GM23338 (cell line): ENCODE data around the gene PMP22. TPM values are rescaled to one million over a fixed set of nuclear protein-coding genes. Genes with fewer than 3 reads are reported as not detected.

Experiments
- ATAC-seq: fragments of 200-7000 bp; cut with Tn5 transposase; 3 replicates; pipeline ENCODE4 v1.9.1; 2020
- DNase-seq: peaks from one replicate; pipeline ENCODE4 v3.0.0-alpha.2; 2015; ENCODE audit warnings: low spot score
- H2AFZ ChIP-seq: fragments of 200-600 bp; sonication (generic); 2 replicates; pipeline ENCODE4 v1.8.0; 2016; ENCODE audit warnings: antibody characterized with exemption, mild to moderate bottlenecking, moderate library complexity
- H3F3A ChIP-seq: fragments of 200-600 bp; sonication (generic); replicated peaks from 2 replicates; pipeline ENCODE4 v1.8.0; 2017; ENCODE audit warnings: antibody characterized with exemption, mixed run types, low read depth
- H3K27ac ChIP-seq: fragments of 200-600 bp; sonication (generic); 2 replicates; pipeline ENCODE4 v1.6.1; 2016; ENCODE audit warnings: low read depth
- H3K27me3 ChIP-seq: fragments of 200-600 bp; sonication (generic); 2 replicates; pipeline ENCODE4 v1.8.0; 2016; ENCODE audit warnings: mild to moderate bottlenecking, mixed run types, moderate library complexity; ENCODE audit not compliant: insufficient read depth
- H3K36me3 ChIP-seq: fragments of 200-600 bp; sonication (generic); 2 replicates; pipeline ENCODE4 v1.8.0; 2016; ENCODE audit warnings: mild to moderate bottlenecking; ENCODE audit not compliant: insufficient read depth
- H3K4me1 ChIP-seq: fragments of 200-600 bp; sonication (generic); 2 replicates; pipeline ENCODE4 v1.8.0; 2016; ENCODE audit warnings: mild to moderate bottlenecking, moderate library complexity; ENCODE audit not compliant: insufficient read depth
- H3K4me2 ChIP-seq: fragments of 200-600 bp; sonication (generic); 2 replicates; pipeline ENCODE4 v1.7.1; 2017; ENCODE audit warnings: mixed run types
- H3K4me3 ChIP-seq: fragments of 200-600 bp; sonication (generic); 2 replicates; pipeline ENCODE4 v1.6.1; 2016; ENCODE audit warnings: mixed run types
- H3K79me2 ChIP-seq: fragments of 200-600 bp; sonication (generic); replicated peaks from 2 replicates; pipeline ENCODE4 v1.8.0; 2017; ENCODE audit warnings: mild to moderate bottlenecking; ENCODE audit not compliant: insufficient read depth
- H3K9me2 ChIP-seq: fragments of 200-600 bp; sonication (generic); 2 replicates; pipeline ENCODE4 v1.8.0; 2017; ENCODE audit not compliant: insufficient read depth
- H4K20me1 ChIP-seq: fragments of 200-600 bp; sonication (generic); replicated peaks from 2 replicates; pipeline ENCODE4 v1.8.0; 2017; ENCODE audit warnings: mild to moderate bottlenecking; ENCODE audit not compliant: insufficient read depth
- H3K27ac Mint-ChIP-seq: 2 replicates; pipeline ENCODE4 v1.8.0; 2020; ENCODE audit warnings: inconsistent platforms, mild to moderate bottlenecking, moderate library complexity, mixed read lengths
- H3K27me3 Mint-ChIP-seq: 3 replicates; pipeline ENCODE4 v1.8.0; 2022; ENCODE audit warnings: low read depth, mild to moderate bottlenecking, moderate library complexity, mixed read lengths, inconsistent platforms; ENCODE audit not compliant: insufficient read depth, poor library complexity
- H3K36me3 Mint-ChIP-seq: 3 replicates; pipeline ENCODE4 v1.8.0; 2021; ENCODE audit warnings: low read depth, mild to moderate bottlenecking, inconsistent platforms, moderate library complexity, mixed read lengths
- H3K4me1 Mint-ChIP-seq: 3 replicates; pipeline ENCODE4 v1.8.0; 2020; ENCODE audit warnings: mild to moderate bottlenecking, inconsistent platforms, mixed read lengths
- H3K4me3 Mint-ChIP-seq: 3 replicates; pipeline ENCODE4 v1.8.0; 2021; ENCODE audit warnings: moderate library complexity, mild to moderate bottlenecking, inconsistent platforms, mixed read lengths
- H3K9me3 Mint-ChIP-seq: 3 replicates; pipeline ENCODE4 v1.8.0; 2020; ENCODE audit warnings: moderate library complexity, mild to moderate bottlenecking, inconsistent platforms, mixed read lengths
- CREB1 ChIP-seq: fragments of 250-450 bp; sonication (Bioruptor Pico); IDR thresholded peaks from 2 replicates; pipeline ENCODE4 v1.5.0; 2020; ENCODE audit warnings: low read depth, mild to moderate bottlenecking, moderate library complexity
- CTCF ChIP-seq, 2 experiments: fragments of 200-600 bp in 1 of 2; sonication (generic) in 1 of 2; conservative IDR thresholded peaks; 2 replicates each; pipeline versions ENCODE4 v1.5.1 to v1.6.1; 2016 to 2017; ENCODE audit warnings: antibody characterized with exemption in 2 of 2, low read depth in 2 of 2, mild to moderate bottlenecking in 2 of 2, moderate library complexity in 1 of 2
- ETS1 ChIP-seq: IDR thresholded peaks from 2 replicates; pipeline ENCODE4 v1.6.1; 2016; ENCODE audit warnings: antibody characterized with exemption
- EZH2 ChIP-seq: fragments of 200-600 bp; sonication (generic); IDR thresholded peaks from one replicate; pipeline ENCODE4 v1.8.0; 2017; ENCODE audit warnings: antibody characterized with exemption, mild to moderate bottlenecking, low read depth; ENCODE audit not compliant: unreplicated experiment
- EZH2phosphoT487 ChIP-seq: fragments of 200-600 bp; sonication (generic); IDR thresholded peaks from one replicate; pipeline ENCODE4 v1.8.1; 2018; ENCODE audit warnings: antibody characterized with exemption; ENCODE audit not compliant: unreplicated experiment
- JUNB ChIP-seq: IDR thresholded peaks from one replicate; pipeline ENCODE4 v1.6.1; 2016; ENCODE audit warnings: antibody characterized with exemption; ENCODE audit not compliant: unreplicated experiment
- POLR2AphosphoS5 ChIP-seq: IDR thresholded peaks from 2 replicates; pipeline ENCODE4 v1.6.1; 2016; ENCODE audit warnings: antibody characterized with exemption, low read depth
- REST ChIP-seq: IDR thresholded peaks from one replicate; pipeline ENCODE4 v1.6.1; 2018; ENCODE audit warnings: antibody characterized with exemption; ENCODE audit not compliant: unreplicated experiment
- STAT1 ChIP-seq: IDR thresholded peaks from one replicate; pipeline ENCODE4 v1.6.1; 2016; ENCODE audit warnings: antibody characterized with exemption; ENCODE audit not compliant: unreplicated experiment
- ZNF331 ChIP-seq: fragments of 250-450 bp; sonication (Bioruptor Pico); IDR thresholded peaks from 2 replicates; pipeline ENCODE4 v1.5.0; 2020; ENCODE audit warnings: low read depth, mild to moderate bottlenecking, moderate library complexity
- ZNF462 ChIP-seq: fragments of 250-450 bp; sonication (Bioruptor Pico); IDR thresholded peaks from 2 replicates; pipeline ENCODE4 v1.5.0; 2020; ENCODE audit warnings: mild to moderate bottlenecking, moderate library complexity
- polyA plus RNA-seq: library from polyadenylated mRNA; unstranded; fragments of >200 nt; fragmentation: Nextera tagmentation; extraction: Ambion mirVana; gene quantifications from 2 replicates; pipeline ENCODE4 v1.2.1, GENCODE V29; 2016
- total RNA-seq: library from RNA; depleted of rRNA; stranded (reverse); fragments of >200 nt; shearing (Covaris generic); gene quantifications from 2 replicates; pipeline ENCODE4 v1.2.3, GENCODE V29; 2014

PMP22 gene
- total and polyA plus RNA-seq, 2 experiments from 2014 or later = 1.2 to 2.2 TPM

- no peak for TF ChIP-seq ZNF462 (CRISPR knock-in tag)
- TF ChIP-seq EZH2 = no peak
Observed at GRCh38 chr17:15264542-15264941, 584 bp downstream of the PMP22 start (continued).

GRCh38 chr17:15263680-15264079 is 1.4 kb downstream of the PMP22 start:
- Mint-ChIP-seq H3K9me3 (no peaks in the 10 kb centered on the region), H3K27me3 (peaks cover 68% of the 10 kb centered on the region), H3K27ac (no peak overlapping the region), H3K4me1 (peaks cover 19% of the 10 kb centered on the region; the same call in 2 of the 3 replicates), H3K36me3 (no peaks in the 10 kb centered on the region), H3K4me3 (peak overlapping the region; percentile 86)
- Histone ChIP-seq H3K27ac (no peak overlapping the region), H3K4me2 (peak overlapping the region; percentile 80), H3K36me3 (no peaks in the 10 kb centered on the region), H3K4me3 (peak overlapping the region; percentile 76), H3K79me2 (no peaks in the 10 kb centered on the region), H2AFZ (no peak overlapping the region), H3K27me3 (peaks cover 72% of the 10 kb centered on the region), H3K4me1 (peaks cover 16% of the 10 kb centered on the region; the same call in 1 of the 2 replicates), H3F3A (peaks cover 8% of the 10 kb centered on the region; the same call in 1 of the 2 replicates), H3K9me2 (no peaks in the 10 kb centered on the region), H4K20me1 (no peaks in the 10 kb centered on the region)
- no peak for DNase-seq
- no peak for ATAC-seq
- TF ChIP-seq STAT1 = no peak
- TF ChIP-seq CTCF (conservative IDR thresholded peaks at IDR 0.05; ENCODE audit: low read depth in 2 of 2) = no peak
- TF ChIP-seq EZH2phosphoT487 = no peak
- TF ChIP-seq POLR2AphosphoS5 = no peak
- TF ChIP-seq ZNF331 (CRISPR knock-in tag) = no peak
- TF ChIP-seq CREB1 = no peak
- TF ChIP-seq JUNB = no peak
- no peak for TF ChIP-seq REST
- no peak for TF ChIP-seq ETS1
- TF ChIP-seq EZH2 = no peak
